ENCODE results near the gene PCDHB7.
A peak's percentile ranks its signal among the peaks of the same experiment; 100 is the strongest.
"Not testable (repeated sequence)": the region's sequence is repeated elsewhere in the genome, so short reads cannot be mapped to it uniquely, and the experiment has no call there.

The PCDHB7 gene

GRCh38 chr5:141172381-141173204 lies at the start of gene PCDHB7:
PCDHB7 (plus strand) TSS chr5:141172644; CDS start chr5:141172836, 192 bp downstream.
- DNase-seq: peak; percentile 6 to 34

GRCh38 chr5:141123396-141124135 lies 48.9 kb upstream of the PCDHB7 start:
- DNase-seq: not testable (repeated sequence)

GRCh38 chr5:141127305-141127704 lies 45.1 kb upstream of the PCDHB7 start:
- DNase-seq: no peak

- DNase-seq: no peak
These were observed 37.3 kb upstream of the PCDHB7 start, which contains the start of gene PCDHB5 for GRCh38 chr5:141135030-141135717. PCDHB5 (plus strand) TSS chr5:141135206; CDS start chr5:141135435, 229 bp downstream.

- no peak for DNase-seq
These were observed 36.7 kb upstream of the PCDHB7 start for GRCh38 chr5:141135718-141136266.

- not testable (repeated sequence) for DNase-seq
These were observed 35.1 kb upstream of the PCDHB7 start for GRCh38 chr5:141137346-141137745.

GRCh38 chr5:141149812-141150211 lies 22.6 kb upstream of the PCDHB7 start, which contains the start of gene PCDHB6:
PCDHB6 (plus strand) TSS chr5:141150057; CDS start chr5:141150258, 201 bp downstream.
- DNase-seq: peak in 1 of 2 experiments; percentile 9

GRCh38 chr5:141150224-141150992 lies 22.0 kb upstream of the PCDHB7 start:
- no peak for DNase-seq

GRCh38 chr5:141150993-141151325 lies 21.5 kb upstream of the PCDHB7 start:
- no peak for DNase-seq

GRCh38 chr5:141151632-141152031 lies 20.8 kb upstream of the PCDHB7 start:
- not testable (repeated sequence) for DNase-seq

- not testable (repeated sequence) for DNase-seq
These were observed 20.3 kb upstream of the PCDHB7 start for GRCh38 chr5:141152096-141152495.

- no peak for DNase-seq
These were observed 16.7 kb upstream of the PCDHB7 start for GRCh38 chr5:141155540-141156374.

- not testable (repeated sequence) for DNase-seq
These were observed 15.1 kb upstream of the PCDHB7 start for GRCh38 chr5:141157356-141157755.

GRCh38 chr5:141157901-141158300 lies 14.5 kb upstream of the PCDHB7 start:
- DNase-seq: not testable (repeated sequence)

- DNase-seq: not testable (repeated sequence)
These were observed 2.1 kb downstream of the PCDHB7 start for GRCh38 chr5:141174291-141175104.

GRCh38 chr5:141175933-141176332 lies 3.5 kb downstream of the PCDHB7 start:
- DNase-seq: no peak

- DNase-seq: not testable (repeated sequence)
These were observed 5.2 kb downstream of the PCDHB7 start, which contains the start of gene PCDHB8 for GRCh38 chr5:141177577-141178191. PCDHB8 (plus strand) TSS chr5:141177790; CDS start chr5:141178035, 245 bp downstream.

- DNase-seq: not testable (repeated sequence)
These were observed 6.9 kb downstream of the PCDHB7 start for GRCh38 chr5:141179371-141179770.

GRCh38 chr5:141179876-141180275 lies 7.4 kb downstream of the PCDHB7 start:
- not testable (repeated sequence) for DNase-seq

Measured in activated CD4-positive, alpha-beta T cell treated with anti-CD3 and anti-CD28 coated beads, Interleukin-2, amount 50 U/mL, for 48 hours (primary cell).